Measurements from ENCODE around the gene EPG5.

Gene EPG5

GRCh38 chr18:45939236-45939635 is 27.9 kb downstream of the EPG5 start:
- TF ChIP-seq ZNF274 (IDR thresholded peaks at IDR 0.05; ENCODE audit: low read depth, low read length) = no peak
- no peak for TF ChIP-seq SUZ12 (IDR thresholded peaks at IDR 0.05; ENCODE audit: extremely low read depth, insufficient read depth, insufficient read length)
- H3K9me3 ChIP-seq (ENCODE audit: insufficient read depth, low read length) = no peaks in the 10 kb centered on the region
- H3K36me3 ChIP-seq (ENCODE audit: insufficient read depth, insufficient read length, low read length) = peaks cover 34% of the 10 kb centered on the region
- no peak for DNase-seq (ENCODE audit: low read depth, low spot score)
- H3K9ac ChIP-seq (ENCODE audit: insufficient read length, low read depth) = no peak overlapping the region
- H3K4me1 ChIP-seq (ENCODE audit: insufficient read depth, insufficient read length) = no peaks in the 10 kb centered on the region
- no peak overlapping the region for H3K4me3 ChIP-seq (ENCODE audit: insufficient read length, low read depth)
- no peaks in the 10 kb centered on the region for H3K27me3 ChIP-seq (ENCODE audit: insufficient read depth, insufficient read length)

- Histone ChIP-seq H3K4me3 (ENCODE audit: insufficient read length, low read depth) (no peak overlapping the region), H3K9me3 (ENCODE audit: insufficient read depth, low read length) (no peaks in the 10 kb centered on the region), H3K36me3 (ENCODE audit: insufficient read depth, insufficient read length, low read length) (peaks cover 29% of the 10 kb centered on the region), H3K9ac (ENCODE audit: insufficient read length, low read depth) (no peak overlapping the region), H3K4me1 (ENCODE audit: insufficient read depth, insufficient read length) (no peaks in the 10 kb centered on the region), H3K27me3 (ENCODE audit: insufficient read depth, insufficient read length) (no peaks in the 10 kb centered on the region)
- TF ChIP-seq SUZ12 (IDR thresholded peaks at IDR 0.05; ENCODE audit: extremely low read depth, insufficient read depth, insufficient read length) (no peak), YY1 (IDR thresholded peaks at IDR 0.05; ENCODE audit: insufficient read depth, insufficient read length) (no peak), ZNF274 (IDR thresholded peaks at IDR 0.05; ENCODE audit: low read depth, low read length) (no peak)
- DNase-seq (ENCODE audit: low read depth, low spot score) = no peak
Measured at GRCh38 chr18:45938488-45938935, 28.6 kb downstream of the EPG5 start.

DNA sequence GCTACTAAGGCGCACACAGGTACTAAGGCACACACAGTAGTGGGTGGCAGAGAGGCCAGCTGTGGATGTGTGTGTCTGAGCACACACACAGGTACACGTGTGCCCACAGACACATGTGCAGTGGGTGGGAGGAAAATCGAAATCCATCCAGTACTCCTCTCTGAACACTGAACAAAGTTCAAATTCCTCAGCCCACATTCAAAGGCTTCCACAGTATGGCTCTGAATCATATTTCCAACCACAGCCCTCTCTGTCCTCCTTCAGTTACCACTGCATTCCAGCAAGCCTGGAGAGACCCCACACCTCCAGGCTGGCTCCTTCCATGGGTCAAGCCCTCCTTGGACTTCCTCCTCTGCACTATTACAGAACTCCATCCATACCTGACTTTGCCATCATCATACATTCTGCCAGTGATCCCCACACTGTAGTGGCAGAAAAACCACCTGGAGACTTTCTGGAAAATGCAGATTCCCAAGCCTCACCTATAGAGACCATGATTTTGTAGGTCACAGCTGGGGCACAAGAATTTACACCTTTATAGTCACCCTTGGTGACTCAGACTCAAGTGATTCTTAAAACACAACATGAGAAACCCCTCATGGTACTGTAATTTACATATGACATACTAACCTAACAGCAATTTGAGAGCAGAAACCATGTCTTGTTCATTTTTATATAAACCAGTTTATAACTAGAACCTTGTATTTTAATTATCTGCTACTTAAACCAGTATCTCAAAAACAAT is 31.4 kb downstream of the EPG5 start:
- H3K27me3 ChIP-seq (ENCODE audit: insufficient read depth, insufficient read length) = no peaks in the 10 kb centered on the region
- no peak for TF ChIP-seq YY1 (IDR thresholded peaks at IDR 0.05; ENCODE audit: insufficient read depth, insufficient read length)
- TF ChIP-seq ZNF274 (IDR thresholded peaks at IDR 0.05; ENCODE audit: low read depth, low read length) = no peak
- no peak for TF ChIP-seq SUZ12 (IDR thresholded peaks at IDR 0.05; ENCODE audit: extremely low read depth, insufficient read depth, insufficient read length)
- no peak overlapping the region for H3K4me3 ChIP-seq (ENCODE audit: insufficient read length, low read depth)
- H3K9me3 ChIP-seq (ENCODE audit: insufficient read depth, low read length) = no peaks in the 10 kb centered on the region
- DNase-seq (ENCODE audit: low read depth, low spot score) = no peak
- peaks cover 18% of the 10 kb centered on the region for H3K36me3 ChIP-seq (ENCODE audit: insufficient read depth, insufficient read length, low read length)
- H3K4me1 ChIP-seq (ENCODE audit: insufficient read depth, insufficient read length) = no peaks in the 10 kb centered on the region
- H3K9ac ChIP-seq (ENCODE audit: insufficient read length, low read depth) = no peak overlapping the region

DNA sequence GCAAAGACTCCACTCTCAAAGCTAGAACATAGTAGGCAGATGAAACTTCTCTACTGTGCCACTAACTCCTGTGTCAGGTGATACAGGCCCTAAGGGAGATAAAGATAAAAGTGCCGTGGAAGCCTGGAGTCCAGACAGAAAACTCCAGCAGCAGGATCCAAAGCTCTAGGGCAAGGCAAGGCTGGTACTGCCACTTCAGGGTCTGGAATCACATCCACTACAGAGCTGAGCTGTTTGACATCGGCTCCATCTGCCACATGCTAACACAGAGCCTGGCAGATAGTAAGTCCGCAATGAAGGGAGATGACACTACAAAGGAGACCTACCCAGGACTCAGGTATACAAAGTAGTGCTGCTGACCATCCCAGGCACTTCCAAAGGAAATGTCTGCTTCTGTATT is 34.4 kb downstream of the EPG5 start:
- H3K4me3 ChIP-seq (ENCODE audit: insufficient read length, low read depth) = no peak overlapping the region
- no peaks in the 10 kb centered on the region for H3K27me3 ChIP-seq (ENCODE audit: insufficient read depth, insufficient read length)
- DNase-seq (ENCODE audit: low read depth, low spot score) = no peak
- no peaks in the 10 kb centered on the region for H3K9me3 ChIP-seq (ENCODE audit: insufficient read depth, low read length)
- H3K36me3 ChIP-seq (ENCODE audit: insufficient read depth, insufficient read length, low read length) = peaks cover 26% of the 10 kb centered on the region
- no peaks in the 10 kb centered on the region for H3K4me1 ChIP-seq (ENCODE audit: insufficient read depth, insufficient read length)
- TF ChIP-seq YY1 (IDR thresholded peaks at IDR 0.05; ENCODE audit: insufficient read depth, insufficient read length) (no peak), ZNF274 (IDR thresholded peaks at IDR 0.05; ENCODE audit: low read depth, low read length) (no peak), SUZ12 (IDR thresholded peaks at IDR 0.05; ENCODE audit: extremely low read depth, insufficient read depth, insufficient read length) (no peak)
- no peak overlapping the region for H3K9ac ChIP-seq (ENCODE audit: insufficient read length, low read depth)

DNA sequence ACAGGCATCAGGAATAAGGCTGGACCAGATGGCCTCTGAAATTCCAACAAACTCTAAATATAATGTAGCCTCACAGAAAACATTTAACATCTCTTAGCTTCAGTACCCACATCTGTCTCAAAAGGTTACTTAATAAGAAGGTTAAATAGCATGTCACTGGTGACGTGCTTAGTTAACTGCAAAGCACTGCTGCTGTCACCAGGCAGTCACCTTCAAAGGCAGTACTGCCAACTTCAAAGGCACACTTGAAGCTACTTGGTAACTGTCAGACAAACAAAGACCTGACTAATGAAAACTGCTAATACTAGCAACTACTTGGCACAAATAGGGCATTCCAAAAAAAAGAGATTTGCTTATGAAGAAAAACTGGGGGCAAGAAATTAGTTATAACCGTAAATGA is 36.2 kb downstream of the EPG5 start:
- no peaks in the 10 kb centered on the region for H3K27me3 ChIP-seq (ENCODE audit: insufficient read depth, insufficient read length)
- H3K9me3 ChIP-seq (ENCODE audit: insufficient read depth, low read length) = no peaks in the 10 kb centered on the region
- peaks cover 24% of the 10 kb centered on the region for H3K36me3 ChIP-seq (ENCODE audit: insufficient read depth, insufficient read length, low read length)
- no peak overlapping the region for H3K4me3 ChIP-seq (ENCODE audit: insufficient read length, low read depth)
- no peak for DNase-seq (ENCODE audit: low read depth, low spot score)
- no peak overlapping the region for H3K9ac ChIP-seq (ENCODE audit: insufficient read length, low read depth)
- no peak for TF ChIP-seq ZNF274 (IDR thresholded peaks at IDR 0.05; ENCODE audit: low read depth, low read length)
- TF ChIP-seq SUZ12 (IDR thresholded peaks at IDR 0.05; ENCODE audit: extremely low read depth, insufficient read depth, insufficient read length) = no peak
- no peak for TF ChIP-seq YY1 (IDR thresholded peaks at IDR 0.05; ENCODE audit: insufficient read depth, insufficient read length)
- H3K4me1 ChIP-seq (ENCODE audit: insufficient read depth, insufficient read length) = no peaks in the 10 kb centered on the region

- no peak for TF ChIP-seq YY1 (IDR thresholded peaks at IDR 0.05; ENCODE audit: insufficient read depth, insufficient read length)
- Histone ChIP-seq H3K9ac (ENCODE audit: insufficient read length, low read depth) (no peak overlapping the region), H3K4me3 (ENCODE audit: insufficient read length, low read depth) (no peak overlapping the region), H3K4me1 (ENCODE audit: insufficient read depth, insufficient read length) (no peaks in the 10 kb centered on the region), H3K9me3 (ENCODE audit: insufficient read depth, low read length) (no peaks in the 10 kb centered on the region), H3K36me3 (ENCODE audit: insufficient read depth, insufficient read length, low read length) (peaks cover 33% of the 10 kb centered on the region), H3K27me3 (ENCODE audit: insufficient read depth, insufficient read length) (no peaks in the 10 kb centered on the region)
- no peak for DNase-seq (ENCODE audit: low read depth, low spot score)
Measured at GRCh38 chr18:45926691-45927090, 40.4 kb downstream of the EPG5 start.

- H3K36me3 ChIP-seq (ENCODE audit: insufficient read depth, insufficient read length, low read length) = peaks cover 33% of the 10 kb centered on the region
- no peak overlapping the region for H3K4me3 ChIP-seq (ENCODE audit: insufficient read length, low read depth)
- no peaks in the 10 kb centered on the region for H3K9me3 ChIP-seq (ENCODE audit: insufficient read depth, low read length)
- no peak for DNase-seq (ENCODE audit: low read depth, low spot score)
- no peak for TF ChIP-seq YY1 (IDR thresholded peaks at IDR 0.05; ENCODE audit: insufficient read depth, insufficient read length)
- TF ChIP-seq ZNF274 (IDR thresholded peaks at IDR 0.05; ENCODE audit: low read depth, low read length) = no peak
- no peak for TF ChIP-seq SUZ12 (IDR thresholded peaks at IDR 0.05; ENCODE audit: extremely low read depth, insufficient read depth, insufficient read length)
- no peak overlapping the region for H3K9ac ChIP-seq (ENCODE audit: insufficient read length, low read depth)
- no peaks in the 10 kb centered on the region for H3K4me1 ChIP-seq (ENCODE audit: insufficient read depth, insufficient read length)
- no peaks in the 10 kb centered on the region for H3K27me3 ChIP-seq (ENCODE audit: insufficient read depth, insufficient read length)
Measured at GRCh38 chr18:45926085-45926484, 41.0 kb downstream of the EPG5 start.
